H1 (cell line): ENCODE results near the gene TFRC. TPM values are rescaled to one million over a fixed set of nuclear protein-coding genes. Genes with fewer than 3 reads are reported as not detected.

ENCODE experiments used
- CTCF ChIA-PET: fragments of 300-600 bp; sonication (Branson Sonifier 250); formaldehyde crosslinking; loops from one replicate; lab custom pipeline; 2021; ENCODE audit not compliant: partially characterized antibody; lab: Charles Lee
- POLR2A ChIA-PET: fragments of 300-600 bp; sonication (Branson Sonifier 250); formaldehyde crosslinking; loops from one replicate; lab custom pipeline; 2021; ENCODE audit warnings: inconsistent platforms; ENCODE audit not compliant: partially characterized antibody; lab: Charles Lee
- DNase-seq, 2 experiments: peaks; one replicate each; pipeline versions ENCODE4 v3.0.0 to v3.0.0-alpha.2; 2010 to 2022; ENCODE audit warnings: low spot score in 2 of 2, low read depth in 1 of 2, mixed read lengths in 1 of 2
- FAIRE-seq: peaks from 2 replicates; lab custom pipeline; 2011; peaks lifted over from hg19 to GRCh38; lab: Jason Lieb, UNC
- H2AFZ ChIP-seq: 2 replicates; pipeline ENCODE4 v1.8.1; 2012; ENCODE audit warnings: low read length, inconsistent platforms
- H2AK5ac ChIP-seq: 2 replicates; pipeline ENCODE4 v1.6.1; 2013; ENCODE audit warnings: low read depth, low read length
- H2BK120ac ChIP-seq: replicated peaks from 2 replicates; pipeline ENCODE3; 2013; ENCODE audit warnings: low read depth, low read length, inconsistent platforms
- H2BK12ac ChIP-seq: 2 replicates; pipeline ENCODE4 v1.6.1; 2013; ENCODE audit warnings: low read depth, low read length
- H2BK15ac ChIP-seq: 2 replicates; pipeline ENCODE4 v1.6.1; 2013; ENCODE audit warnings: low read length
- H2BK20ac ChIP-seq: 2 replicates; pipeline ENCODE4 v1.6.1; 2013; ENCODE audit warnings: low read length
- H2BK5ac ChIP-seq: 2 replicates; pipeline ENCODE4 v1.6.1; 2013; ENCODE audit warnings: low read depth, low read length
- H3K14ac ChIP-seq: 2 replicates; pipeline ENCODE4 v1.6.1; 2013; ENCODE audit warnings: inconsistent platforms; ENCODE audit not compliant: insufficient read length
- H3K18ac ChIP-seq: 2 replicates; pipeline ENCODE4 v1.6.1; 2013; ENCODE audit warnings: low read length; ENCODE audit errors: extremely low read depth
- H3K23ac ChIP-seq: 2 replicates; pipeline ENCODE4 v1.6.1; 2013; ENCODE audit warnings: inconsistent platforms; ENCODE audit not compliant: insufficient read length
- H3K23me2 ChIP-seq: 2 replicates; pipeline ENCODE4 v1.6.1; 2013; ENCODE audit warnings: low read depth, low read length
- H3K27ac ChIP-seq: 2 replicates; pipeline ENCODE4 v1.6.1; 2011; ENCODE audit warnings: low read depth, low read length, inconsistent platforms
- H3K27me3 ChIP-seq, 4 experiments: replicated peaks in 1 of 4; 1 replicate in 1 of 4; 2 replicates in 3 of 4; pipeline versions ENCODE4 v1.6.1 to v1.8.1; 2011 to 2013; ENCODE audit warnings: low read length in 3 of 4, mild to moderate bottlenecking in 3 of 4, inconsistent platforms in 2 of 4, mixed read lengths in 2 of 4, moderate library complexity in 1 of 4; ENCODE audit not compliant: control insufficient read depth in 3 of 4, insufficient read depth in 3 of 4; ENCODE audit errors: extremely low read depth in 1 of 4
- H3K36me3 ChIP-seq, 4 experiments: 2 replicates each; pipeline versions ENCODE4 v1.6.1 to v1.8.1; 2011 to 2013; ENCODE audit warnings: mild to moderate bottlenecking in 4 of 4, low read length in 3 of 4, moderate library complexity in 2 of 4, control low read depth in 1 of 4, inconsistent platforms in 1 of 4; ENCODE audit not compliant: insufficient read depth in 4 of 4, control insufficient read depth in 2 of 4
- H3K4ac ChIP-seq: replicated peaks from 2 replicates; pipeline ENCODE3; 2013; ENCODE audit warnings: low read length, low read depth, mixed read lengths, inconsistent platforms; ENCODE audit not compliant: insufficient read length
- H3K4me1 ChIP-seq, 4 experiments: replicated peaks in 1 of 4; 1 replicate in 1 of 4; 2 replicates in 3 of 4; pipeline versions ENCODE4 v1.6.1 to v1.8.1; 2011 to 2013; ENCODE audit warnings: low read length in 3 of 4, inconsistent platforms in 2 of 4, mixed read lengths in 1 of 4; ENCODE audit not compliant: insufficient read depth in 4 of 4, control insufficient read depth in 3 of 4
- H3K4me2 ChIP-seq, 2 experiments: 2 replicates each; pipeline versions ENCODE4 v1.6.1 to v1.8.1; 2011 to 2013; ENCODE audit warnings: low read depth in 2 of 2, low read length in 2 of 2, control low read depth in 1 of 2, inconsistent platforms in 1 of 2, mild to moderate bottlenecking in 1 of 2; ENCODE audit not compliant: insufficient read depth in 1 of 2
- H3K4me3 ChIP-seq, 4 experiments: fragments of 200-600, 300-600 bp in 1 of 4; sonication (generic), shearing (Covaris generic), sonication (Bioruptor Twin) in 1 of 4; 2 replicates each; pipeline versions ENCODE4 v1.5.1 to v1.8.1; 2011 to 2016; ENCODE audit warnings: low read length in 4 of 4, low read depth in 3 of 4, control low read depth in 2 of 4, inconsistent platforms in 2 of 4, mild to moderate bottlenecking in 2 of 4, mixed read lengths in 1 of 4, moderate library complexity in 1 of 4; ENCODE audit not compliant: insufficient read depth in 2 of 4; ENCODE audit errors: extremely low read depth in 1 of 4
- H3K56ac ChIP-seq: replicated peaks from 2 replicates; pipeline ENCODE3; 2013; ENCODE audit warnings: low read depth, mild to moderate bottlenecking, mixed read lengths, low read length, inconsistent platforms; ENCODE audit not compliant: insufficient read length
- H3K79me1 ChIP-seq: 2 replicates; pipeline ENCODE4 v1.6.1; 2013; ENCODE audit warnings: low read depth, low read length, control low read depth
- H3K79me2 ChIP-seq, 2 experiments: 2 replicates each; pipeline versions ENCODE4 v1.6.1 to v1.8.1; 2012 to 2013; ENCODE audit warnings: low read length in 2 of 2, mild to moderate bottlenecking in 2 of 2, inconsistent platforms in 1 of 2; ENCODE audit not compliant: insufficient read depth in 2 of 2, control insufficient read depth in 1 of 2
- H3K9ac ChIP-seq, 4 experiments: replicated peaks in 1 of 4; 1 replicate in 1 of 4; 2 replicates in 3 of 4; pipeline versions ENCODE4 v1.6.1 to v1.8.1; 2011 to 2013; ENCODE audit warnings: low read depth in 3 of 4, low read length in 3 of 4, control low read depth in 2 of 4, mild to moderate bottlenecking in 2 of 4, moderate library complexity in 2 of 4, inconsistent platforms in 1 of 4; ENCODE audit errors: extremely low read depth in 1 of 4
- H3K9me3 ChIP-seq, 2 experiments: 2 replicates each; pipeline versions ENCODE4 v1.6.1 to v1.8.1; 2012 to 2013; ENCODE audit warnings: mild to moderate bottlenecking in 2 of 2, moderate library complexity in 2 of 2, control low read depth in 1 of 2, inconsistent platforms in 1 of 2, low read depth in 1 of 2, low read length in 1 of 2, mixed read lengths in 1 of 2; ENCODE audit not compliant: insufficient read depth in 2 of 2
- H4K20me1 ChIP-seq, 2 experiments: replicated peaks in 1 of 2; 2 replicates each; pipeline versions ENCODE3 to v1.8.1; 2011 to 2013; ENCODE audit warnings: inconsistent platforms in 2 of 2, low read length in 2 of 2, mild to moderate bottlenecking in 1 of 2; ENCODE audit not compliant: insufficient read depth in 2 of 2, control insufficient read depth in 1 of 2
- H4K5ac ChIP-seq: 2 replicates; pipeline ENCODE4 v1.6.1; 2013; ENCODE audit warnings: low read length, low read depth, mixed read lengths, inconsistent platforms; ENCODE audit not compliant: insufficient read length
- H4K8ac ChIP-seq: 2 replicates; pipeline ENCODE4 v1.8.0; 2013; ENCODE audit warnings: mild to moderate bottlenecking, moderate library complexity, low read length, inconsistent platforms; ENCODE audit not compliant: insufficient read depth; ENCODE audit errors: extremely low read depth
- H4K91ac ChIP-seq: replicated peaks from 2 replicates; pipeline ENCODE3; 2013; ENCODE audit warnings: low read length, mixed read lengths, inconsistent platforms; ENCODE audit not compliant: insufficient read length
- ASH2L ChIP-seq: fragments of 200-600, 300-600 bp; sonication (generic); IDR thresholded peaks from one replicate; pipeline ENCODE4 v1.7.1; 2017; ENCODE audit warnings: low read length
- BACH1 ChIP-seq: IDR thresholded peaks from 2 replicates; pipeline ENCODE4 v1.6.1; 2012; ENCODE audit warnings: low read length, improper control_type of control experiment
- CTBP2 ChIP-seq: IDR thresholded peaks from 2 replicates; pipeline ENCODE4 v1.7.0; 2011; ENCODE audit warnings: borderline replicate concordance, mild to moderate bottlenecking, moderate library complexity, mixed read lengths, low read length; ENCODE audit not compliant: insufficient read depth, insufficient read length
- EGR1 ChIP-seq: IDR thresholded peaks from 2 replicates; pipeline ENCODE4 v1.6.1; 2011; ENCODE audit warnings: low read depth, low read length, borderline replicate concordance
- FOSL1 ChIP-seq: IDR thresholded peaks from 2 replicates; pipeline ENCODE4 v1.6.1; 2011; ENCODE audit warnings: mild to moderate bottlenecking, low read depth, low read length, moderate library complexity; ENCODE audit not compliant: insufficient read depth
- JUN ChIP-seq: IDR thresholded peaks from 2 replicates; pipeline ENCODE4 v1.6.1; 2011; ENCODE audit warnings: low read depth, mild to moderate bottlenecking, improper control_type of control experiment, low read length
- NRF1 ChIP-seq: IDR thresholded peaks from 2 replicates; pipeline ENCODE4 v1.6.1; 2011; ENCODE audit warnings: mild to moderate bottlenecking, low read depth, low read length, improper control_type of control experiment
- POLR2AphosphoS5 ChIP-seq: IDR thresholded peaks from 2 replicates; pipeline ENCODE4 v1.6.1; 2011; ENCODE audit warnings: low read depth, low read length
- RXRA ChIP-seq: IDR thresholded peaks from 2 replicates; pipeline ENCODE4 v1.6.1; 2011; ENCODE audit warnings: low read depth, mild to moderate bottlenecking, low read length, moderate library complexity; ENCODE audit not compliant: insufficient read depth
- SIRT6 ChIP-seq: IDR thresholded peaks from one replicate; pipeline ENCODE4 v1.7.1; 2012; ENCODE audit warnings: low read length, inconsistent platforms
- SP2 ChIP-seq: IDR thresholded peaks from 2 replicates; pipeline ENCODE4 v1.6.1; 2012; ENCODE audit warnings: mild to moderate bottlenecking, low read length, inconsistent platforms
- SP4 ChIP-seq: IDR thresholded peaks from 2 replicates; pipeline ENCODE4 v1.6.1; 2012; ENCODE audit warnings: low read length, inconsistent platforms
- TAF1 ChIP-seq: IDR thresholded peaks from 2 replicates; pipeline ENCODE4 v1.6.1; 2011; ENCODE audit warnings: mild to moderate bottlenecking, low read depth, low read length
- TAF7 ChIP-seq: optimal IDR thresholded peaks from 2 replicates; pipeline ENCODE3; 2011; ENCODE audit warnings: low read depth, mild to moderate bottlenecking, inconsistent platforms, low read length, moderate library complexity, borderline replicate concordance
- TBP ChIP-seq: IDR thresholded peaks from 2 replicates; pipeline ENCODE4 v1.6.1; 2011; ENCODE audit warnings: low read depth, low read length, improper control_type of control experiment
- TCF12 ChIP-seq: IDR thresholded peaks from 2 replicates; pipeline ENCODE4 v1.6.1; 2011; ENCODE audit warnings: low read depth, mild to moderate bottlenecking, low read length
- TEAD4 ChIP-seq: IDR thresholded peaks from 2 replicates; pipeline ENCODE4 v1.6.1; 2012; ENCODE audit warnings: low read depth, low read length, inconsistent platforms, mixed read lengths
- YY1 ChIP-seq: IDR thresholded peaks from 2 replicates; pipeline ENCODE4 v1.6.1; 2011; ENCODE audit warnings: low read depth, mild to moderate bottlenecking, low read length
- WGBS, 2 experiments: shearing (Covaris generic) in 1 of 2; methylation state at CpG; one replicate each; pipeline versions ENCODE4 v1.1.6 to v1.1.7; 2013 to 2015; ENCODE audit warnings: low lambda C conversion rate in 2 of 2, mixed read lengths in 2 of 2, inconsistent platforms in 1 of 2, low coverage in 1 of 2, missing lambda C conversion rate in 1 of 2; ENCODE audit not compliant: insufficient replicate concordance in 2 of 2, insufficient coverage in 1 of 2, insufficient read length in 1 of 2; ENCODE audit errors: extremely low coverage in 1 of 2, missing lambda C conversion rate in 1 of 2; 5-methylcytosine and 5-hydroxymethylcytosine counted together
- polyA plus RNA-seq, 7 experiments: library from polyadenylated mRNA; depleted of rRNA in 3 of 7; stranded (reverse) in 5 of 7; unstranded in 2 of 7; fragments of >200 nt in 5 of 7; fragments of 200-250 nt in 2 of 7; gene quantifications; 1 replicate in 5 of 7; 2 replicates in 1 of 7; 4 replicates in 1 of 7; pipeline versions ENCODE4 v1.2.1 to v1.2.3, GENCODE V29; 2011 to 2013; ENCODE audit warnings: missing spikeins in 2 of 7, mixed read lengths in 2 of 7
- total RNA-seq: library from RNA; stranded (reverse); fragmentation: NEBNext Ultra II Directional; extraction: Animal tissue kit (Norgen Biotek cat#: 25700); gene quantifications from 2 replicates; pipeline ENCODE4 v1.2.1, GENCODE V29; 2021

The TFRC gene
- total and polyA plus RNA-seq, 2 of the 8 experiments (the other 6 are each of a cell fraction or from before 2014, with no cell fraction given): 67.3 to 161 TPM

GRCh38 chr3:196012481-196012880 lies 69.4 kb downstream of the TFRC start:
- no peak overlapping the region for H3K4ac ChIP-seq
- H2BK120ac ChIP-seq: no peak overlapping the region
- H2BK20ac ChIP-seq: no peak overlapping the region
- CTCF ChIA-PET: no interaction called here
- H2BK5ac ChIP-seq: no peak overlapping the region
- H3K79me2 ChIP-seq: no peaks in the 10 kb centered on the region
- no peaks in the 10 kb centered on the region for H3K4me1 ChIP-seq
- no peaks in the 10 kb centered on the region for H3K79me1 ChIP-seq
- DNase-seq: no peak
- no peak for FAIRE-seq
- no peak overlapping the region for H3K4me3 ChIP-seq
- no peak overlapping the region for H3K9ac ChIP-seq
- H3K4me2 ChIP-seq: no peak overlapping the region
- H3K27ac ChIP-seq: no peak overlapping the region
- no peak overlapping the region for H4K91ac ChIP-seq
- WGBS, 2 experiments: 85% methylated on average over 4 of the region's 4 CpGs; no CpG with 5 or more reads in 1 of the 2 experiments
- H3K23me2 ChIP-seq: no peaks in the 10 kb centered on the region
- TF ChIP-seq YY1 (no peak), JUN (no peak), RXRA (no peak), FOSL1 (no peak), TAF7 (no peak), SP4 (no peak), SIRT6 (no peak), BACH1 (no peak), EGR1 (no peak), SP2 (no peak), CTBP2 (no peak), TCF12 (no peak), POLR2AphosphoS5 (no peak), TEAD4 (no peak), TAF1 (no peak), ASH2L (no peak), NRF1 (no peak), TBP (no peak)
- no peaks in the 10 kb centered on the region for H4K20me1 ChIP-seq
- no peak overlapping the region for H2AK5ac ChIP-seq
- no peak overlapping the region for H4K5ac ChIP-seq
- H3K14ac ChIP-seq: no peak overlapping the region
- H3K56ac ChIP-seq: no peak overlapping the region
- H3K27me3 ChIP-seq: no peaks in the 10 kb centered on the region
- H3K18ac ChIP-seq: no peak overlapping the region
- H3K9me3 ChIP-seq: no peaks in the 10 kb centered on the region; a peak in 1 of 4 replicates
- POLR2A ChIA-PET: no interaction called here
- H4K8ac ChIP-seq: no peak overlapping the region
- H3K36me3 ChIP-seq: no peaks in the 10 kb centered on the region
- no peak overlapping the region for H2BK12ac ChIP-seq
- H2AFZ ChIP-seq: no peak overlapping the region
- no peak overlapping the region for H3K23ac ChIP-seq
- no peak overlapping the region for H2BK15ac ChIP-seq
